SU-DHL-6 (cell line): Measurements from ENCODE around the gene MAP3K2.

Experiments
- H2AFZ ChIP-seq: fragments of 200-600 bp; sonication (generic); 2 replicates; pipeline ENCODE4 v1.6.1; 2014; ENCODE audit warnings: low read depth, mild to moderate bottlenecking, moderate library complexity, mixed read lengths, antibody characterized with exemption, low read length; ENCODE audit not compliant: severe bottlenecking
- H3F3A ChIP-seq: fragments of 200-600 bp; shearing (Covaris generic); 2 replicates; pipeline ENCODE4 v1.6.0; 2016; ENCODE audit warnings: antibody characterized with exemption, mild to moderate bottlenecking; ENCODE audit not compliant: insufficient read depth
- H3K27ac ChIP-seq: fragments of 200-600 bp; sonication (generic); 2 replicates; pipeline ENCODE4 v1.5.1; 2016; ENCODE audit warnings: low read depth, mild to moderate bottlenecking, low read length, moderate library complexity, mixed read lengths
- H3K27me3 ChIP-seq: fragments of 200-600 bp; sonication (generic), shearing (Covaris generic); 2 replicates; pipeline ENCODE4 v1.6.0; 2014; ENCODE audit warnings: mild to moderate bottlenecking, low read length
- H3K36me3 ChIP-seq: fragments of 200-600 bp; sonication (generic); 2 replicates; pipeline ENCODE4 v1.6.1; 2014; ENCODE audit warnings: mild to moderate bottlenecking, low read length, mixed read lengths
- H3K4me2 ChIP-seq: fragments of 300-600, 200-600 bp; shearing (Covaris generic), sonication (generic); 2 replicates; pipeline ENCODE4 v1.6.0; 2014; ENCODE audit warnings: low read length, low read depth, mild to moderate bottlenecking; ENCODE audit not compliant: poor library complexity, severe bottlenecking
- H3K4me3 ChIP-seq: fragments of 200-600 bp; sonication (generic); 2 replicates; pipeline ENCODE4 v1.5.1; 2014; ENCODE audit warnings: antibody characterized with exemption, low read length, mild to moderate bottlenecking, mixed read lengths; ENCODE audit not compliant: insufficient read depth, poor library complexity, severe bottlenecking
- H3K79me2 ChIP-seq: fragments of 200-600 bp; sonication (generic); 2 replicates; pipeline ENCODE4 v1.6.1; 2014; ENCODE audit warnings: mild to moderate bottlenecking, low read length, moderate library complexity; ENCODE audit not compliant: insufficient read depth
- H3K9ac ChIP-seq: fragments of 200-600 bp; sonication (generic); 2 replicates; pipeline ENCODE4 v1.7.0; 2014; ENCODE audit warnings: mild to moderate bottlenecking, low read length
- H3K9me2 ChIP-seq: fragments of 200-600 bp; sonication (generic); replicated peaks from 2 replicates; pipeline ENCODE4 v1.6.1; 2014; ENCODE audit warnings: low read length; ENCODE audit not compliant: insufficient read depth
- H3K9me3 ChIP-seq: fragments of 200-600 bp; sonication (generic); 2 replicates; pipeline ENCODE4 v1.6.1; 2014; ENCODE audit warnings: low read length, mixed read lengths; ENCODE audit not compliant: insufficient read depth
- H4K20me1 ChIP-seq: fragments of 200-600 bp; sonication (generic); 2 replicates; pipeline ENCODE4 v1.6.1; 2014; ENCODE audit warnings: low read depth, mild to moderate bottlenecking, antibody characterized with exemption, low read length, moderate library complexity, mixed read lengths
- CTCF ChIP-seq: fragments of 200-600 bp; sonication (generic); IDR thresholded peaks from one replicate; pipeline ENCODE4 v1.5.1; 2017; ENCODE audit warnings: antibody characterized with exemption, mild to moderate bottlenecking, low read length, moderate library complexity; ENCODE audit not compliant: insufficient read depth, poor library complexity, severe bottlenecking
- EZH2phosphoT487 ChIP-seq: fragments of 200-600 bp; sonication (generic), shearing (Covaris generic); conservative IDR thresholded peaks from 2 replicates; pipeline ENCODE4 v1.6.1; 2018; ENCODE audit warnings: mild to moderate bottlenecking, antibody characterized with exemption, low read length, moderate library complexity, mixed read lengths

Gene MAP3K2

GRCh38 chr2:127254386-127254981, 133.3 kb downstream of the MAP3K2 start:
- H3K27me3 ChIP-seq: no peaks in the 10 kb centered on the region
- H2AFZ ChIP-seq: no peak overlapping the region
- no peak overlapping the region for H3K9ac ChIP-seq
- no peak overlapping the region for H3K4me2 ChIP-seq
- no peaks in the 10 kb centered on the region for H4K20me1 ChIP-seq
- H3K27ac ChIP-seq: no peak overlapping the region
- no peaks in the 10 kb centered on the region for H3K79me2 ChIP-seq
- no peaks in the 10 kb centered on the region for H3K9me3 ChIP-seq
- H3F3A ChIP-seq: no peaks in the 10 kb centered on the region
- no peaks in the 10 kb centered on the region for H3K36me3 ChIP-seq
- H3K4me3 ChIP-seq: no peak overlapping the region
- no peaks in the 10 kb centered on the region for H3K9me2 ChIP-seq
- TF ChIP-seq CTCF: no peak
- no peak for TF ChIP-seq EZH2phosphoT487
